GM12878 (cell line): ENCODE data around the gene PPDPF.

Experiments
- ATF7 ChIP-seq: fragments of 450-650 bp; IDR thresholded peaks from 2 replicates; pipeline ENCODE4 v1.6.1; 2016; ENCODE audit warnings: low read depth, mild to moderate bottlenecking
- CEBPB ChIP-seq, 2 experiments: fragments of 150-350 bp in 1 of 2; IDR thresholded peaks; 2 replicates each; pipeline ENCODE4 v1.6.1; 2012 to 2014; ENCODE audit warnings: low read depth in 2 of 2, low read length in 2 of 2, borderline replicate concordance in 1 of 2, inconsistent platforms in 1 of 2
- CREM ChIP-seq: IDR thresholded peaks from 2 replicates; pipeline ENCODE4 v1.6.1; 2014; ENCODE audit warnings: antibody characterized with exemption, low read depth
- EED ChIP-seq: sonication (generic); IDR thresholded peaks from 2 replicates; pipeline ENCODE4 v1.6.1; 2016; ENCODE audit warnings: antibody characterized with exemption, low read depth
- EP300 ChIP-seq, 2 experiments: fragments of 150-350 bp in 1 of 2; IDR thresholded peaks; 2 replicates each; pipeline ENCODE4 v1.6.1; 2011 to 2012; ENCODE audit warnings: low read depth in 2 of 2, low read length in 2 of 2, borderline replicate concordance in 1 of 2, improper control_type of control experiment in 1 of 2, inconsistent platforms in 1 of 2; ENCODE audit not compliant: control insufficient read depth in 1 of 2
- EZH2 ChIP-seq: IDR thresholded peaks from 2 replicates; pipeline ENCODE4 v1.6.1; 2012; ENCODE audit warnings: low read depth, mild to moderate bottlenecking, control low read depth, inconsistent platforms, low read length, borderline replicate concordance; ENCODE audit not compliant: control insufficient read depth
- GABPA ChIP-seq: IDR thresholded peaks from 2 replicates; pipeline ENCODE4 v1.6.1; 2014; ENCODE audit warnings: antibody characterized with exemption, low read depth, mild to moderate bottlenecking, inconsistent platforms
- MYC ChIP-seq: IDR thresholded peaks from 2 replicates; pipeline ENCODE4 v1.6.1; 2011; ENCODE audit warnings: mild to moderate bottlenecking, low read length, moderate library complexity, inconsistent platforms; ENCODE audit not compliant: insufficient read depth, insufficient replicate concordance, insufficient read length, severe bottlenecking
- PML ChIP-seq: IDR thresholded peaks from 2 replicates; pipeline ENCODE4 v1.6.1; 2012; ENCODE audit warnings: low read length, inconsistent platforms
- POLR2A ChIP-seq: IDR thresholded peaks from 2 replicates; pipeline ENCODE4 v1.6.1; 2011; ENCODE audit warnings: low read depth, mild to moderate bottlenecking, low read length
- RUNX3 ChIP-seq: IDR thresholded peaks from 2 replicates; pipeline ENCODE4 v1.6.1; 2012; ENCODE audit warnings: low read length, inconsistent platforms
- SIN3A ChIP-seq: IDR thresholded peaks from 2 replicates; pipeline ENCODE4 v1.6.1; 2012; ENCODE audit warnings: low read depth, low read length, improper control_type of control experiment
- TF ChIP-seq, protein P1 (sequence below), 3 experiments: IDR thresholded peaks in 2 of 3; conservative IDR thresholded peaks in 1 of 3; 2 replicates each; pipeline ENCODE4 v1.5.1; 2011; ENCODE audit warnings: low read depth in 3 of 3, low read length in 3 of 3, mild to moderate bottlenecking in 3 of 3, control low read depth in 2 of 3, moderate library complexity in 2 of 3, inconsistent platforms in 1 of 3, mixed read lengths in 1 of 3; ENCODE audit not compliant: control insufficient read depth in 2 of 3, insufficient read depth in 1 of 3; ENCODE audit errors: extremely low read depth in 1 of 3
- TF ChIP-seq, protein P2 (sequence below): IDR thresholded peaks from 2 replicates; pipeline ENCODE4 v1.6.1; 2011; ENCODE audit warnings: mild to moderate bottlenecking, low read depth, low read length, moderate library complexity; ENCODE audit not compliant: insufficient replicate concordance

DNA sequence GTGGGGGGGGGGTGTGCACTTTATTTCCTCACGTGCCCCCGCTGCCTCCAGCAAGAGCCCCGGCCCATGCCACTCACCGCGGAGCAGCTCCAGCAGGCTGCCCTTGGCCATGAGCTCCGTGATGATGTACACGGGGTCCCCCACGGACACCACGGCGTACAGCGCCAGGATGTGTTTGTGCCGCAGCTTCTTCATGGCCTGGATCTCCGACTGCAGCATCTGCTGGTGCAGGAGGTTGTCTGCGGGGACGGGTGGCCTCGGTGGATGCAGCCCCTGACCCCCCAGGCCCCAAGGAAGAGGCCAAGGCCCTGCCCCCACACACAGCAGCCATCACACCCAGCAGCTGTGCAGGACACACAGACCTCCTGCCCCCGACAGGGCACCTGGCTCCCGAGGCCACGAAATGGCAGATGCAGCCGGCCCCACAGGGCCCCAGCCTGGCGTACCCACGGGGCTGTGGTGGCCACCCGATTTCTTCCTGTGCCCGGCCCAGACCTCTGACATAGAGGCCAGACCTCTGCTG lies 11.9 kb downstream of the PPDPF start:
- TF ChIP-seq CREM (no peak), EZH2 (no peak), GABPA (no peak), RUNX3 (no peak), EED (no peak), SIN3A (no peak), POLR2A (no peak), MYC (no peak), EP300 (IDR thresholded peaks at IDR 0.05; ENCODE audit: borderline replicate concordance in 1 of 2, control insufficient read depth in 1 of 2, low read depth in 2 of 2, low read length in 2 of 2) (no peak), PML (no peak), ATF7 (no peak), CEBPB (IDR thresholded peaks at IDR 0.05; ENCODE audit: borderline replicate concordance in 1 of 2, low read depth in 2 of 2, low read length in 2 of 2) (no peak)
- TF ChIP-seq, protein P1, sequence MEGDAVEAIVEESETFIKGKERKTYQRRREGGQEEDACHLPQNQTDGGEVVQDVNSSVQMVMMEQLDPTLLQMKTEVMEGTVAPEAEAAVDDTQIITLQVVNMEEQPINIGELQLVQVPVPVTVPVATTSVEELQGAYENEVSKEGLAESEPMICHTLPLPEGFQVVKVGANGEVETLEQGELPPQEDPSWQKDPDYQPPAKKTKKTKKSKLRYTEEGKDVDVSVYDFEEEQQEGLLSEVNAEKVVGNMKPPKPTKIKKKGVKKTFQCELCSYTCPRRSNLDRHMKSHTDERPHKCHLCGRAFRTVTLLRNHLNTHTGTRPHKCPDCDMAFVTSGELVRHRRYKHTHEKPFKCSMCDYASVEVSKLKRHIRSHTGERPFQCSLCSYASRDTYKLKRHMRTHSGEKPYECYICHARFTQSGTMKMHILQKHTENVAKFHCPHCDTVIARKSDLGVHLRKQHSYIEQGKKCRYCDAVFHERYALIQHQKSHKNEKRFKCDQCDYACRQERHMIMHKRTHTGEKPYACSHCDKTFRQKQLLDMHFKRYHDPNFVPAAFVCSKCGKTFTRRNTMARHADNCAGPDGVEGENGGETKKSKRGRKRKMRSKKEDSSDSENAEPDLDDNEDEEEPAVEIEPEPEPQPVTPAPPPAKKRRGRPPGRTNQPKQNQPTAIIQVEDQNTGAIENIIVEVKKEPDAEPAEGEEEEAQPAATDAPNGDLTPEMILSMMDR (IDR thresholded peaks at IDR 0.05 in 2 of 3, conservative IDR thresholded peaks at IDR 0.05 in 1 of 3; ENCODE audit: control insufficient read depth in 2 of 3, extremely low read depth in 1 of 3, insufficient read depth in 1 of 3, low read depth in 3 of 3, low read length in 3 of 3), result no peak
- TF ChIP-seq, protein P2, sequence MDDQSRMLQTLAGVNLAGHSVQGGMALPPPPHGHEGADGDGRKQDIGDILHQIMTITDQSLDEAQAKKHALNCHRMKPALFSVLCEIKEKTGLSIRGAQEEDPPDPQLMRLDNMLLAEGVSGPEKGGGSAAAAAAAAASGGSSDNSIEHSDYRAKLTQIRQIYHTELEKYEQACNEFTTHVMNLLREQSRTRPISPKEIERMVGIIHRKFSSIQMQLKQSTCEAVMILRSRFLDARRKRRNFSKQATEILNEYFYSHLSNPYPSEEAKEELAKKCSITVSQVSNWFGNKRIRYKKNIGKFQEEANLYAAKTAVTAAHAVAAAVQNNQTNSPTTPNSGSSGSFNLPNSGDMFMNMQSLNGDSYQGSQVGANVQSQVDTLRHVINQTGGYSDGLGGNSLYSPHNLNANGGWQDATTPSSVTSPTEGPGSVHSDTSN, result no peak
